Fibroblast of mammary gland (primary cell): ENCODE results near the gene CCDC71L.

Source experiments
- DNase-seq: peaks from one replicate; pipeline ENCODE4 v3.0.0-alpha.2; 2010; ENCODE audit warnings: low read depth
- H3K4me3 ChIP-seq: 2 replicates; pipeline ENCODE4 v1.5.1; 2011; ENCODE audit warnings: low read depth, mild to moderate bottlenecking, low read length, moderate library complexity; ENCODE audit not compliant: control insufficient read depth
- CTCF ChIP-seq: conservative IDR thresholded peaks from 2 replicates; pipeline ENCODE4 v1.5.1; 2011; ENCODE audit warnings: low read depth, low read length, inconsistent platforms; ENCODE audit not compliant: control insufficient read depth, insufficient read depth

CCDC71L gene

GRCh38 chr7:106634958-106635357, 26.0 kb downstream of the CCDC71L start:
- no peak overlapping the region for H3K4me3 ChIP-seq
- TF ChIP-seq CTCF: no peak
- no peak for DNase-seq

GRCh38 chr7:106630648-106631047, 30.3 kb downstream of the CCDC71L start:
- no peak for DNase-seq
- no peak for TF ChIP-seq CTCF
- H3K4me3 ChIP-seq: no peak overlapping the region

GRCh38 chr7:106629516-106629915, 31.4 kb downstream of the CCDC71L start:
- peak; percentile 42 for DNase-seq
- TF ChIP-seq CTCF: no peak
- no peak overlapping the region for H3K4me3 ChIP-seq

GRCh38 chr7:106626376-106627164, 34.4 kb downstream of the CCDC71L start:
- no peak for DNase-seq
- TF ChIP-seq CTCF: no peak

GRCh38 chr7:106625678-106626301, 35.2 kb downstream of the CCDC71L start:
- H3K4me3 ChIP-seq: no peak overlapping the region
- TF ChIP-seq CTCF: no peak
- no peak for DNase-seq

More at GRCh38 chr7:106626376-106627164, 34.4 kb downstream of the CCDC71L start:
- H3K4me3 ChIP-seq: no peak overlapping the region

GRCh38 chr7:106623853-106624252, 37.1 kb downstream of the CCDC71L start:
- peak; percentile 87 for DNase-seq
- no peak overlapping the region for H3K4me3 ChIP-seq
- no peak for TF ChIP-seq CTCF
